SIG-M5 treated with dmso at 0.1 percent for 504 hours (cell line): Measurements from ENCODE around the gene TRAPPC2.
A peak's percentile ranks its signal among the peaks of the same experiment; 100 is the strongest.
"Not testable (repeated sequence)": the region's sequence is repeated elsewhere in the genome, so short reads cannot be mapped to it uniquely, and the experiment has no call there.

Source experiments
- DNase-seq: peaks from one replicate; lab custom pipeline; 2025; ENCODE audit not compliant: unreplicated experiment; lab: John Stamatoyannopoulos, UW

The TRAPPC2 gene

DNA sequence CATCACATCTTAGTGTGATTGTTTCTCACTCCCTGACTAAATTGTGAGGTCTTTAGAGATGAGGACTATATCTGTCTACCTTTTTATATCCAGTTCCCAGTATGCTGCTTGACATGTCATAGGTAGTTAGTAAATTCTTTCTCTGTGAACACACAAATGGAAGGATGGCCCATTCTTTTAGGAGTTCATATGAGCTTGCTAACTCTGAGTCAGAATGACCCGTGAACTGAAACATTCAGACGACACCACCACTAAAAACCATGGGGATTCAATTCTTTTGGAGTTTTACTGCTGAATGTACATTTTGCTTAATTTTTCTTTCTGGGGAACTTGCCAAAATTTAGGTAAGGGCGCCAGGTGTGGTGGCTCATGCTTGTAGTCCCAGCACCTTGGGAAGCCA, 14.1 kb upstream of the TRAPPC2 start:
- no peak for DNase-seq

DNA sequence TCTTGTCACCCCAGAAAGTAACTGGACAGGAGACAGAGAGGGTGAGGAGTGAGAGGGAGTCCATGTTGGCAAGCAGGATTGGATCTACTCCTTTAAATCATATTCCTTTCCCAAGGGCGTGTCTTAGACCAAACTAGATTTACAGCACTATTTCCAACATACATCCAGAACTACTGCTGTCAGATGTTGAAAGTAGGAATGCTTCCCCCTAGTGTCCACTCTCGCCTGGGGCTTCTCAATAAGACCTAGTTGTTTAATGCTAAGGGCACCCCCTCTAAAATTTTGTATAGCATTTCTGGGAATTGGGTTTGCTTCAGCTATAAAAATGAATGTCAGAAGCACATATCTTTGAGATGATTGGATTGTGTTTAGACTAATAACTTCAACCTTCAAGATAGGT, 13.4 kb upstream of the TRAPPC2 start:
- peak; percentile 4 for DNase-seq

DNA sequence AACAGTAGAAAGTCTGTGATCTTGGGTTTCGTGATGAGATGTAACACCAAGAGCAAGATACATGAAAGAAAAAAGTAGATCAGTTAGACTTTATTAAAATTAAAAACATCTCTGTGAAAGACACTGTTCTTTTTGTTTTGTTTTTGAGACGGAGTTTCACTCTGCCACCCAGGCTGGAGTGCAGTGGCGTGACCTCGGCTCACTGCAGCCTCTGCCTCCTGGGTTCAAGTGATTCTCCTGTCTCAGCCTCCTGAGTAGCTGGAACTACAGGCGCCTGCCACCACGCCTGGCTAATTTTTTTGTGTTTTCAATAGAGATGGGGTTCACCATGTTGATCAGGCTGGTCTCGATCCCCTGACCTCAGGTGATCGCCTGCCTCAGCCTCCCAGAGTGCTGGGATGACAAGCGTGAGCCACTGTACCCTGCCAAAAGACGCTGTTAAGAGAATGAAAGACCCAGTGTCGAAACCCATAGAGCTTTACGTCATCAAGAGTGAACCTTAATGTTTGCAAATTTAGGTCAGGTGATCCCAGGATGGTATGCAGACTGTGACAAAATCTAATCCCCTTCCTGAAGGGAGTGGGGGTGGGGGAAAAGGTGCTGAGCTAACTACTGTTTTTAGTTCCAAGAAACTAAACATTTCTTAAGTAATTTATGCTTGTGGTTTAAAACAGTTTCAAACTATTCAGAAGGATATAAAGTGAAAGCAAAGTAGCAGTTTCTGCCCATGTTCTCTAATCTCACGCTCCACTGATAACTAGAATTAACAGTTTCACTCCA, 8.2 kb upstream of the TRAPPC2 start:
- no peak for DNase-seq

DNA sequence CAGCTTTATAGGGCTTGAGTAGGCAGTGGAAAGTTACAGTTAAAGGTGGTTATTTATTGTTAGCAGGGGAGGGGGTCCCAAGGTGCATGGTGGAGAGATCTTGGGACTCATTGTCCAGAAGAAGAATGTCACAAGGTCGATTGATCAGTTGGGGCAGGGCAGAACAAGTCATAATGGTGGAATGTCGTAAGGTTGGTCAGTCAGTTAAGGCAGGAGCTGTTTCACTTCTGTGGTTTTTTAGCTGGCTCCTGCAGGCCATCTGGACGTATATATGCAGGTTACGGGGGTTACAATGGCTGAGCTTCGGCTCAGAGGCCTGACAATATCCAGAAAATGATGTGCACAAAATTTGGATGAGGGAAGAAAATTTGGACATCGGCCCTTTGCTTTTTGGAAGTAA, 7.3 kb upstream of the TRAPPC2 start:
- no peak for DNase-seq

DNA sequence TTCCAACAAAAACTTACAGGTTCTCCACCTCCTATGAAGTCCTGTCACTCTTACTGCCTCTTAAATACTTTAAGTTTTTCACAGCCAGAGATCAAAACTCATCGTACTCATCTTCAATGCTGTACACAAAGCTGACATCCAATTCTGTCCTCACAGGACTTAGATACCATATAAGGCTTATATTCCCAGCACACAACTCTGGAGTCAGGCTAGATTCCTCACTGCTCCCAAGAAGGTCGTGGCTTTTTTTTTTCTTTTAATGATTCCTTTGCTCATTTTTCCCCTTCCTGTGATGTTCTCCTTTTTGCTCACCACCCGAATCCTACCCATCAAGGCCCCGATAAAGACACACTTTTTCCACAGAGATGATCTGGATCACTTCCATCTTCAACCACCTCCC, 914 bp downstream of the TRAPPC2 start:
- DNase-seq, result no peak

GRCh38 chrX:13732246-13733067, 2.0 kb downstream of the TRAPPC2 start:
- DNase-seq, result no peak

DNA sequence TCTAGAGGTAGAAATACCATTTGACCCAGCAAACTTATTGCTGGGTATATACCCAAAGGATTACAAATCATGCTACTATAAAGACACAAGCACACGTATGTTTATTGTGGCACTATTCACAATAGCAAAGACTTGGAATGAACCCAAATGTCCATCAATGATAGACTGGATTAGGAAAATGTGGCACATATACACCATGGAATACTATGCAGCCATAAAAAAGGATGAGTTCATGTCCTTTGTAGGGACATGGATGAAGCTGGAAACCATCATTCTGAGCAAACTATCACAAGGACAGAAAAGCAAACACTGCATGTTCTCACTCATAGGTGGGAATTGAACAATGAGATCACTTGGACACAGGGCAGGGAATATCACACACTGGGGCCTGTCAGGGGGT, 3.9 kb downstream of the TRAPPC2 start:
- DNase-seq, result not testable (repeated sequence)

DNA sequence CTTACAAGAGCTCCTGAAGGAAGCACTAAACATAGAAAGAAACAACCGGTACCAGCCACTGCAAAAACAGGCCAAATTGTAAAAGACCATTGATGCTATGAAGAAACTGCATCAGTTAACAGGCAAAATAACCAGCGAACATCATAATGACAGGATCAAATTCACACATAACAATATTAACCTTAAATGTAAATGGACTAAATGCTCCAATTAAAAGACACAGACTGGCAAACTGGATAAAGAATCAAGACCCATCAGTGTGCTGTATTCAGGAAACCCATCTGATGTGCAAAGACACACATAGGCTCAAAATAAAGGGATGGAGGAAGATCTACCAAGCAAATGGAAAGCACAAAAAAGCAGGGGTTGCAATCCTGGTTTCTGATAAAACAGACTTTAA, 7.8 kb downstream of the TRAPPC2 start:
- not testable (repeated sequence) for DNase-seq

- not testable (repeated sequence) for DNase-seq
Measured at GRCh38 chrX:13724878-13725277, 9.5 kb downstream of the TRAPPC2 start.

DNA sequence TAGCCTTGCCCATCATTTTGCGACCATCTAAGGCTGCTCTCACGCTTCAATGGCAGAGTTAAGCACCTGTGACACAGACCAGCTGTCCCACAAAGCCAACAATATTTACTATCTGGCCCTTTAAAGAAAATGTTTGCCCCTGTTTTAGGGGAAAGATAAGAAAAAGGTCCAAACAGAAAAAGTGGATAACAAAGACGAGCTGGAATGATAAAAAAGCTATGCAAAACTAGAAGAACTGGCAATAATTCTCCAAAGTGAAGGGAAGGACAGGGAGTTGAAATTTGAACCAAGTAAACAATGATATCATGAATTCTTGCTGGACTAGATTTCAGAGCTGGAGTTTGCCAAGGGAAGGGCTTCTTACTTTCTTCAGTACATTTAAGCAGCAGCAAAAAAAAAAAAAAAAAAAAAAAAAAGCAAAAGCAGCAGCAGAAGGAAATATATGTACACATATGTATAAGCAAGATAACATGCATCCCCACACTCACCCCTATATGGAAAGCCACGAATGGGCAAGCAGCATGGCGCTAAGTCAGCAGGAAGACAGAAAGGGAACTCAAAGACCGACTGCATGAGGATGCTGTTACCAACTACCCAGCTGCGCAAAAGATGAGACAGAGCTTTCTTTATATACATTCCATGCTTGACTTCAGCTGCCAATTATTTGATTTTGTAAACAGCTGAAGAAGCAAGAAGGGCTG, 12.5 kb downstream of the TRAPPC2 start:
- peak; percentile 9 for DNase-seq

- DNase-seq, result no peak
Measured at GRCh38 chrX:13721371-13721770, 13.0 kb downstream of the TRAPPC2 start.

DNA sequence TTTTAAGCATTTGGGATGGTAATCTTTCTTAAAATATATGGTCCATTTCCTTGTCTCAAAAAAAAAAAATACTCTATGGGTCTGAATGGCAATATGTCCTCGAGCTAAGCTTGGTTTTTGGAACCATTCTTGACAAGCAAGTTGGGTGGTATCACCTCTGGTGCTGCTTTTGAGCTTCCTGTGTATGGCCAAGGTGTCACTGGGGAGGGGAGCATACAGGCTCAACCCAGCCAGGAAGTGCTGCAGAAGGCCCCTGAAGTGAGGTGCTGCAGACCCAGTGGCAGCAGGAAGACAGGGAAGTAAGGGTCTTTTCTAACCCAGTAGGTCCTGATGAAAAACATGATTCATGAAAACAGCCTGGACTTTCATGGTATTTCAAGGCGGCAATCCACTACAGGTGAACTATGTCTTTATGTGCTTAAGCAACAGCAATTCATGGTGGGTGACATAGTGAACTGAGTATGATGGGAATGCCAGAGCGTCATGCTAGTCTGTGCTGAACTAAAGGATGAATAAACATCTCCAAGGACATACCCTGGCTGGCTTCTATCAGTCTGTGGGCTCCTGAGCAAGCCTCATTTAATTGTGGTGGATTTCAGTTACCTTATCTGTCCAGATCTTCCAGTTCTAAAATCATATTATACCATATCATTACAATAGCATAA, 15.1 kb downstream of the TRAPPC2 start:
- DNase-seq, result no peak

GRCh38 chrX:13717700-13718472, 16.5 kb downstream of the TRAPPC2 start:
- no peak for DNase-seq

DNA sequence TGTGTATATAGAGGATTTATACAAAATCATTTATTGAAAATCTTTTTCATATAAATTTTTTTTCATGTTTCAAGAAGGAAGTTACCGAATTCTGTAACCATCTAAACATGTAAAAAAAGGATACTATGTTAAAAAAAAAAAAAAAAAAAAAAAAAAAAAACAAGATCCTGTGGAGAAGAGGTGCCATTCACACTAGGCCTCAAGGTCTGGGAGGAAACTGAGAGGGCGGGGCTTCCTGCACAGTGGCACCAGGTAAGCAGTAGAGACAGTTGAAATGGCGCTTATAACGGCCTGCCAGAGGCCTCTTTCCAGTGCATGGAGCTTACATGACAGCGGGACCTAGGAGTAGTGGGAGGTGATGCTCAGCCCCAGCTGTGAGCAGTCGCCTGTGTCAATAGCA, 17.5 kb downstream of the TRAPPC2 start:
- no peak for DNase-seq

GRCh38 chrX:13716455-13716854, 18.0 kb downstream of the TRAPPC2 start:
- DNase-seq, result no peak

DNA sequence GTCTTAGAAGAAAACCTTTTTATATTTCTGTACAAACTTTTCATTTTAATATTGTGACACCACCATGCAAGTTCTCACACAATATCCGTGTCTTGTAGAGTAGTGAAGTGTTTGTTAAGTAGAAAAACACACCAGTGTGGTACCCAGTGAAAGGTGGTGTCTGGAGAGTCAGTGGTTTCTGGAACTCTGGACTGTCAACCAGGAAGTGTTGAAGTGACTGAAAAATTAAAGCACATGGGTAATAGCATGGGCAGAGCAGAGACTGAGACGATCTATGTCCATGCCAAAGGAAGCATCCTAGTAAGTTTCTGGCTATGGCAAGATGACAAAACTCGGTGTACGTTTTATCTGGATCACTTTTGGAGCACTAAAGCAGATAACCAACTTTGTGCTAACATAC, 23.3 kb downstream of the TRAPPC2 start:
- DNase-seq, result no peak

DNA sequence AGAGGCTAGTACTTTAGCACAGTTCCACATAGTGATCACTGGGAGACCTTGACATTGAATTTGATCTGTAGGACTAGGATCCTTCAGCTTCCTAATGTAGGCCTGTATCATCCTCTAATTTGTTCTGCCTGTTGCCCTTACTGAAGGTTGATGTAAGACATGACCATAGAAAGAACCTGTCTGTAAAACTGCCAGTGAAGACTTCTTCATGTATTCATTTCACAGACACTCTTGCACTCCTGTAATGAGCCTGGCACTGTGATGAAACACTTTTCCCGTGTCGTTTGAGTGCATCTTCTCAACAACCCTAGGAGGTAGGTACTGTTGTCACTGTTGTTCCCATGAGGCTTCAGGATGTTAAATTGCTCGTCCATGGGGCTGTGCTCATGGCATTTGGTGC, 30.8 kb downstream of the TRAPPC2 start:
- DNase-seq, result no peak

DNA sequence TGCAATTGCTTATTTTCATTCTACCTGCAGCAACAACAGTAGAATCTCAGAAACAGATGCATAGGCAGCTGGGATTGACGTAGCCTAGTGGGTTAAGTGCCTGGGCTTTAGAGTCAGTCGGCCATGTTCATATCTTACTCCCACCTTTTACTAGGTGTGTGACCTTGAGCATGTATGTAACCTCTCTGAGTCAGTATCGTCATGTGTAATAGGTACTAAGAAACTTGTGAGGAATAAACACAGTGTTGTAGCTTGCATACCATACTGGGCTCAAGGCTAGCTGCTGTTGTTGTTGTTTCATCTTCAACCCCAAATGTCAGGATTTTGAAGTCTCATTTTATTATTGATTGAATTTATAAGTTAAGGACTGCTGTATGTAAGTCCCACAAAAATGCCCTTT, 31.3 kb downstream of the TRAPPC2 start:
- DNase-seq, result no peak

- DNase-seq, result no peak
Measured at GRCh38 chrX:13702111-13702789, 32.2 kb downstream of the TRAPPC2 start.

GRCh38 chrX:13700380-13700779, 34.0 kb downstream of the TRAPPC2 start:
- DNase-seq, result no peak
